Testis (tissue), 2 donors: ENCODE data around the gene TDO2.

Experiments
- CTCF ChIP-seq, 3 experiments: fragments of 450-650 bp in 2 of 3; fragments of 200-600 bp in 1 of 3; sonication (generic) in 1 of 3; IDR thresholded peaks; one replicate each; pipeline ENCODE4 v1.5.1; 2016 to 2019; ENCODE audit warnings: antibody characterized with exemption in 3 of 3, mild to moderate bottlenecking in 2 of 3, moderate library complexity in 1 of 3
- POLR2A ChIP-seq: fragments of 450-650 bp; IDR thresholded peaks from one replicate; pipeline ENCODE4 v1.6.1; 2017; ENCODE audit warnings: antibody characterized with exemption, mild to moderate bottlenecking, moderate library complexity

- TF ChIP-seq CTCF (IDR thresholded peaks at IDR 0.05) (no peak), POLR2A (no peak)
Measured at GRCh38 chr4:155889031-155889793, 14.3 kb upstream of the TDO2 start.
